Spleen (tissue), 11 donors: ENCODE data around the gene RAB10. TPM values are rescaled to one million over a fixed set of nuclear protein-coding genes. Genes with fewer than 3 reads are reported as not detected.
A peak's percentile ranks its signal among the peaks of the same experiment; 100 is the strongest.

ENCODE experiments used
- DNase-seq: peaks from one replicate; pipeline ENCODE4 v3.0.0-alpha.2; 2020
- H3K27ac ChIP-seq, 8 donors: fragments of 200-600 bp; sonication (generic) in 7 of 8; 1 replicate in 4 of 8; 2 replicates in 4 of 8; pipeline versions ENCODE4 v1.5.0 to v1.8.0; 2016 to 2021; ENCODE audit warnings: inconsistent platforms in 4 of 8, mild to moderate bottlenecking in 4 of 8, moderate library complexity in 1 of 8
- H3K27me3 ChIP-seq, 7 donors: fragments of 200-600 bp; sonication (generic) in 6 of 7; replicated peaks in 1 of 7; 1 replicate in 4 of 7; 2 replicates in 3 of 7; pipeline versions ENCODE4 v1.5.0 to v1.8.0; 2016 to 2021; ENCODE audit warnings: inconsistent platforms in 3 of 7, mild to moderate bottlenecking in 1 of 7
- H3K36me3 ChIP-seq, 6 donors: fragments of 200-600 bp; sonication (generic) in 5 of 6; 1 replicate in 4 of 6; 2 replicates in 2 of 6; pipeline versions ENCODE4 v1.5.0 to v1.8.0; 2016 to 2021; ENCODE audit warnings: inconsistent platforms in 2 of 6
- H3K4me1 ChIP-seq, 6 donors: fragments of 200-600 bp; sonication (generic) in 5 of 6; 1 replicate in 3 of 6; 2 replicates in 3 of 6; pipeline versions ENCODE4 v1.5.0 to v1.8.0; 2016 to 2021; ENCODE audit warnings: inconsistent platforms in 3 of 6
- H3K4me3 ChIP-seq, 8 donors: fragments of 200-600 bp; sonication (generic) in 7 of 8; 1 replicate in 4 of 8; 2 replicates in 4 of 8; pipeline versions ENCODE4 v1.5.0 to v1.8.0; 2016 to 2021; ENCODE audit warnings: inconsistent platforms in 4 of 8, mild to moderate bottlenecking in 4 of 8, moderate library complexity in 2 of 8
- H3K9me3 ChIP-seq, 8 donors: fragments of 200-600 bp; sonication (generic) in 7 of 8; 1 replicate in 4 of 8; 2 replicates in 4 of 8; pipeline versions ENCODE4 v1.5.0 to v1.8.0; 2016 to 2021; ENCODE audit warnings: inconsistent platforms in 4 of 8
- CTCF ChIP-seq, 11 experiments: fragments of 200-600 bp in 7 of 11; fragments of 450-650 bp in 4 of 11; sonication (generic) in 4 of 11; IDR thresholded peaks in 8 of 11; conservative IDR thresholded peaks in 3 of 11; 1 replicate in 7 of 11; 2 replicates in 4 of 11; pipeline versions ENCODE4 v1.4.0 to v1.8.0; 2016 to 2021; ENCODE audit warnings: antibody characterized with exemption in 11 of 11, inconsistent platforms in 4 of 11, mild to moderate bottlenecking in 1 of 11
- POLR2A ChIP-seq, 3 donors: fragments of 450-650 bp; IDR thresholded peaks; one replicate each; pipeline ENCODE4 v1.5.1; 2017; ENCODE audit warnings: antibody characterized with exemption in 3 of 3, mild to moderate bottlenecking in 1 of 3
- POLR2AphosphoS5 ChIP-seq, 3 donors: sonication (generic); formaldehyde crosslinking; IDR thresholded peaks; one replicate each; pipeline ENCODE4 v1.5.1; 2017; ENCODE audit warnings: antibody characterized with exemption in 3 of 3
- WGBS, 5 donors: extraction: QIAGEN DNeasy Blood & Tissue Kit in 3 of 5; methylation state at CpG; one replicate each; pipeline versions ENCODE4 v1.1.5 to v1.1.7; 2013 to 2018; 5-methylcytosine and 5-hydroxymethylcytosine counted together
- intact Hi-C: fragments of 100-400 bp; cut with DNase I; formaldehyde crosslinking; loops from one replicate; pipeline ENCODE4 v1.15.0; 2023; ENCODE audit warnings: low total_unique reads
- polyA plus RNA-seq, 3 donors: library from polyadenylated mRNA; stranded (reverse); fragments of 200-250 nt; gene quantifications; one replicate each; pipeline ENCODE4 v1.2.1, GENCODE V29; 2013
- total RNA-seq, 7 donors: library from RNA; depleted of rRNA in 3 of 7; stranded (reverse); fragments of >200 nt in 3 of 7; fragmentation: NEBNext Ultra II Directional in 4 of 7; extraction: Animal tissue kit (Norgen Biotek cat#: 25700) in 4 of 7; gene quantifications; one replicate each; pipeline versions ENCODE4 v1.1.0 to v1.2.1, GENCODE V29; 2016 to 2021
- donor health status: healthy with polysubstance abuse.
- donor health status: DM: no; HTN: no; CAD: no; lungs with moderate emphysema.
- donor health status: DM: no; HTN: no; CAD: no.
- donor health status: Bipolar disorder and iron deficiency.
- donor health status: healthy.
- donor health status: DM: no; HTN: no; CAD: no.
- donor health status: DM: yes; HTN: yes; CAD: no.

The RAB10 gene
- total and polyA plus RNA-seq, 10 donors, result 24.4 to 135 (median 106) TPM

GRCh38 chr2:26128176-26128575 is 94.3 kb downstream of the RAB10 start:
- H3K36me3 ChIP-seq, result peaks cover 0 to 66% (median 20%) of the 10 kb centered on the region in 6 donors
- no peak overlapping the region for H3K27ac ChIP-seq
- intact Hi-C loops, result no loop called here
- no peaks in the 10 kb centered on the region for H3K27me3 ChIP-seq
- no peak for TF ChIP-seq POLR2A (IDR thresholded peaks at IDR 0.05)
- no peak for TF ChIP-seq CTCF (IDR thresholded peaks at IDR 0.05 in 8 of 11, conservative IDR thresholded peaks at IDR 0.05 in 3 of 11)
- no peak for TF ChIP-seq POLR2AphosphoS5 (IDR thresholded peaks at IDR 0.05)
- no peaks in the 10 kb centered on the region for H3K9me3 ChIP-seq
- no peak overlapping the region for H3K4me3 ChIP-seq
- no peak for DNase-seq
- peaks cover 0 to 16% (median 3%) of the 10 kb centered on the region in 6 donors for H3K4me1 ChIP-seq
- WGBS, 5 donors, result 96 to 99% (median 97%) methylated on average over 7 to 8 of the region's 8 CpGs

- Histone ChIP-seq H3K4me1 (no peaks in the 10 kb centered on the region), H3K9me3 (no peaks in the 10 kb centered on the region), H3K27me3 (no peaks in the 10 kb centered on the region), H3K4me3 (no peak overlapping the region), H3K36me3 (peaks cover 0 to 84% (median 31%) of the 10 kb centered on the region in 6 donors), H3K27ac (no peak overlapping the region)
- no peak for DNase-seq
- intact Hi-C loops, result no loop called here
- TF ChIP-seq CTCF (IDR thresholded peaks at IDR 0.05 in 8 of 11, conservative IDR thresholded peaks at IDR 0.05 in 3 of 11), result no peak
- no peak for TF ChIP-seq POLR2AphosphoS5 (IDR thresholded peaks at IDR 0.05)
- TF ChIP-seq POLR2A (IDR thresholded peaks at IDR 0.05), result no peak
- WGBS, 5 donors, result 75 to 86% (median 83%) methylated on average over 3 of the region's 3 CpGs
Measured at GRCh38 chr2:26130763-26131162, 96.9 kb downstream of the RAB10 start.

- Histone ChIP-seq H3K4me1 (no peaks in the 10 kb centered on the region), H3K4me3 (no peak overlapping the region), H3K27me3 (no peaks in the 10 kb centered on the region), H3K9me3 (no peaks in the 10 kb centered on the region), H3K27ac (no peak overlapping the region), H3K36me3 (peaks cover 0 to 64% (median 16%) of the 10 kb centered on the region in 6 donors)
- intact Hi-C loops, result no loop called here
- TF ChIP-seq CTCF (IDR thresholded peaks at IDR 0.05 in 8 of 11, conservative IDR thresholded peaks at IDR 0.05 in 3 of 11), result no peak
- TF ChIP-seq POLR2AphosphoS5 (IDR thresholded peaks at IDR 0.05), result no peak
- no peak for TF ChIP-seq POLR2A (IDR thresholded peaks at IDR 0.05)
- DNase-seq, result no peak
- WGBS, 5 donors, result 88 to 92% (median 90%) methylated on average over 3 of the region's 3 CpGs
Measured at GRCh38 chr2:26136451-26136850, 102.6 kb downstream of the RAB10 start.

GRCh38 chr2:26139269-26140183 is 105.6 kb downstream of the RAB10 start:
- no peak for TF ChIP-seq POLR2A (IDR thresholded peaks at IDR 0.05)
- TF ChIP-seq POLR2AphosphoS5 (IDR thresholded peaks at IDR 0.05), result peak in 1 of 3 donors; percentile 9
- Histone ChIP-seq H3K4me3 (no peak overlapping the region), H3K9me3 (no peaks in the 10 kb centered on the region), H3K36me3 (peaks cover 0 to 33% (median 12%) of the 10 kb centered on the region in 6 donors), H3K27ac (no peak overlapping the region), H3K4me1 (peaks cover 0 to 8% (median 0%) of the 10 kb centered on the region in 6 donors), H3K27me3 (no peaks in the 10 kb centered on the region)
- intact Hi-C loops, result loop anchor here (10.0 kb wide), 1 partner anchor 145 kb away; no protein-coding TSS in a partner anchor
- WGBS, 5 donors, result 80 to 81% (median 81%) methylated on average over 12 of the region's 12 CpGs
- no peak for DNase-seq
